Measurements from ENCODE around the gene LMTK3.
"Not testable (repeated sequence)": the region's sequence is repeated elsewhere in the genome, so short reads cannot be mapped to it uniquely, and the experiment has no call there.

LMTK3 gene

DNA sequence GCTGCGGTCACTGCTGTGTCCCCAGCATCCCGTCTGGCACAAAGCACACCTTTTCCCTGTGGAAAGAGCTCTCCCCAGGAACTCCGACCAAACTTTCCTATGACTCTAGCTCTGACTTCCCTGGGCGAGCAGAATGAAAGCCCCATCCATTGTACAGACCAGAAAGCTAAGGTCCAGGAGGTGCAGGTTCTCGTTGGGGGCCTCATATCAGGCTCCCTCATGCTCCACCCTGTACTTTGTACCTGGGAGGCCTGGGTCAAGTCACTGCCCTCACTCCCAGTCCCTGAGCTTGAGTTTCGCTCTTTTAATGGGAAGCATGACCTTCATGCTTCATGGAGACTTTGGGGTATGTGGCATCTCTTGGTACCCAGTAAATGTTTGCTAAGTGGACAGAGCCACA is 24.1 kb downstream of the LMTK3 start:
- no peak for DNase-seq

DNA sequence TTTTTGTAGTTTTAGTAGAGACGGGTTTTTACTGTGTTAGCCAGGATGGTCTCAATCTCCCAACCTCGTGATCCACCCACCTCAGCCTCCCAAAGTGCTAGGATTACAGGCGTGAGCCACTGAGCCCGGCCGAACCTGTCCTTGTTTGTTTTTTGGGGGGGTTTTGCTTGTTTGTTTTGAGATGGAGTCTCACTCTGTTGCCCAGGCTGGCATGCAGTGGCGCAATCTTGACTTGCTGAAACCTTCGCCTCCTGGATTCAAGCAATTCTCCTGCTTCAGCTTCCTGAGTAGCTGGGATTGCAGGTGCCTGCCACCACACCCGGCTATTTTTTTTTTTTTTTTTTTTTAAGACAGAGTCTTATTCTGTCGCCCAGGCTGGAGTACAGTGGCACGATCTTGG is 24.9 kb downstream of the LMTK3 start:
- DNase-seq: not testable (repeated sequence)

DNA sequence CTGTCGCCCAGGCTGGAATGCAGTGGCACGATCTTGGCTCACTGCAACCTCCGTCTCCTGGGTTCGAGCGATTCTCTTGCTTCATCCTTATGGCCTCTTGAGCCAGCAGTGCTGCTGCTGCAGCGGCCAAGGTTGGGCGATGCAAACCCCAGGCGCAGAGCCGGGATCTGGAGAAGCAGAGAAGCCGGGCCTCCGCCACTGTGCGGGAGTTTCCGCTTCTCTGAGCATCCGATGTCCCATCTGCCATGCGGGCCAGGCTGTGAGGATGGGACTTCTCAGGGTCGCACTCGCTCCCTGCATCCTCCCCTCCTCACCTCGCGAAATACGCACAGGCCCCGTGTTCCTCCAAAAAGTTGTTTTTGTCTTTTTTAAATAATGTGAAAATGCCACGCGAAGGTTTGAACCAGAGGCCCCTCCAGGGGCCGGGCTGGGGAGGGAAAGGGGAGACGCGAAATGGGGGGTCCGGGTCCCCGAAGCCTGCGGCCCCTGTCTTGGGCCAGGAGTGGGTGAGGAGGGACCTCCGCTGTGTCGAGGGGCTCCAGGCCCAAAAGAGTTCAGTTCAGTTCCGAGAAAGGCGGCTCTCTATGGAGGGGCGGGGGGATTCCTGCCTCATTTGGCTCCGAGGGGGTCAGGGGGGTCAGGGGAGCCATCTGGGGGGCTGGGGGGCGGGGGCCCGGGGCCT is 26.6 kb downstream of the LMTK3 start:
- DNase-seq: no peak

DNA sequence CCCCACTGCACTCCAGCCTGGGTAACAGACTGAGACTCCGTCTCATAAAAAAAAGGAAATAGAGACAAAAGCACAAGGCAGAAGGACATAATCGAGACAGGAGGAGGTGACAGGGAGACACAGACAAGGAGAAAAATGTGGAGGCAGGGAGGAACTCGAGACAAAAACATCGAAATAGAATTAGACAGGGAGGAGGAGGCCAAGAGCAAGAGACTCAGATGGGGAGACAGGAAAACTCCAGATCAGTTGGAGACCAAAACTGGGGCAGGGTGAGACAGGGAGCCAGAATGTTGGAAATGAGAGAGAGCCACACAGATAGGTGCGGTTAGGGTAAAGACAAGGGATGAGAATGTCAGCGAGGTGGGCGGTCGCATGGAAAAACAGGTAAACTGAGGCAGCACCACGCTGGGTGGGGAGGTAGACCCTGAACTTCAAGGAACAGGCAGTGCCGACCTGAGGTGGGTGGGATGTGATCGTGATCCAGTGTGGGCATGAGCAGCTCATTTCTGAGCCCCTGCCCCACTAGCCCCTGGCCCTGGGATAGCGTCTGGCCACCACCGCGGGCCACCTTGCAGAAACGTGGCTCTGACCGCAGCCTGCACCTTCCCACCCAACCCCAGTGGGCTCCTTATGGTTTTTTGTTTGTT is 27.3 kb downstream of the LMTK3 start:
- DNase-seq: no peak

DNA sequence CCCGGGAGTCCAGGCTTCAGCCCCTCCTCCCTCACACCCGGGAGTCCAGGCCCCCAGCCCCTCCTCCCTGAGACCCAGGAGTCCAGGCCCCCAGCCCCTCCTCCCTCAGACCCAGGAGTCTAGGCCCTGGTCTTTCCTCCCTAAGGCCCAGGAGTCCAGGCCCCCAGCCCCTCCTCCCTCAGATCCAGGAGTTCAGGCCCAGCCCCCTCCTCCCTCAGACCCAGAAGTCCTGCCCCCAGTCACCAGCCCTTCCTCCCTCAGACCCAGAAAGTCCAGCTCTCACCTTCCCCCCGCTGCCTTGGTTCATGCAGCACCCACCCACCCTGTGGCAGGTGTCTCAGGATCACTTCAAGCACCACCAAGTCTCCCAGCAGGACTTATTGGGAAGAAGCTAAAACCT is 28.3 kb downstream of the LMTK3 start:
- no peak for DNase-seq

DNA sequence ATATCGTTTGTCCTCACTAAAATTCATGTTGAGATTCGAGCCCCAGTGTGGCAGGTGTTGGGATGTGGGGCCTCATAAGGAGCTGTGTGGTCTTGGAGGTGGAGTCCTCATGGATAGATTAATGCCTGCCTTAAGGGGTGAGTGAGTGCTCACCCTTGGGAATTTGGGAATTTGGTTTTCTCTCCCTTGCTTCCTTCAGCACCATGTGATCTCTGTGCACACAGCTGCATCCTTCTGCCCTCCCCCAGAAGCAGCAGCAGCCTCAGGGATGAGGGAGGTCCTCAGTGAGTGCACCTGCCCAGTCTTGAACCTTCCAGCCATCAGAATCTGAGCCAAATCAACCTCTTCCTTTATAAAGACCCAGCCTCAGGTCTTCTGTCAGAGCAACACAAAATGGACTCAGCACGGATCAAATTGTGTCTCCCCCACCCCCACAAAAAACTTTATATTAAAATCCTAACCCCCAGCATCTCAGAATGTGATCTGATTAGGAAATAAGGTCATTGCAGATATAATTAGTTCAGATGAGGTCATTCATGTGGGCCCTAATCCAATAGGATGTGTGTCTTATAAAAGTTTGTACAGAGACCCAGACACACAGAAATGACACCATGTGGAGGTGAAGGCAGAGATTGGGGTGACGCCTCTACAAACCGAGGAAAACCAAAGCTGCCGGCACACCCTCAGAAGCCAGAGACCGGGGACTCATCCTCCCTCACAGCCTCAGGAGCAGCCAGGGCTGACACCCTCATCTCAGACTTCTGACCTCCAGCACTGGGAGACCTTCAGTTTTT is 29.6 kb downstream of the LMTK3 start:
- no peak for DNase-seq

DNA sequence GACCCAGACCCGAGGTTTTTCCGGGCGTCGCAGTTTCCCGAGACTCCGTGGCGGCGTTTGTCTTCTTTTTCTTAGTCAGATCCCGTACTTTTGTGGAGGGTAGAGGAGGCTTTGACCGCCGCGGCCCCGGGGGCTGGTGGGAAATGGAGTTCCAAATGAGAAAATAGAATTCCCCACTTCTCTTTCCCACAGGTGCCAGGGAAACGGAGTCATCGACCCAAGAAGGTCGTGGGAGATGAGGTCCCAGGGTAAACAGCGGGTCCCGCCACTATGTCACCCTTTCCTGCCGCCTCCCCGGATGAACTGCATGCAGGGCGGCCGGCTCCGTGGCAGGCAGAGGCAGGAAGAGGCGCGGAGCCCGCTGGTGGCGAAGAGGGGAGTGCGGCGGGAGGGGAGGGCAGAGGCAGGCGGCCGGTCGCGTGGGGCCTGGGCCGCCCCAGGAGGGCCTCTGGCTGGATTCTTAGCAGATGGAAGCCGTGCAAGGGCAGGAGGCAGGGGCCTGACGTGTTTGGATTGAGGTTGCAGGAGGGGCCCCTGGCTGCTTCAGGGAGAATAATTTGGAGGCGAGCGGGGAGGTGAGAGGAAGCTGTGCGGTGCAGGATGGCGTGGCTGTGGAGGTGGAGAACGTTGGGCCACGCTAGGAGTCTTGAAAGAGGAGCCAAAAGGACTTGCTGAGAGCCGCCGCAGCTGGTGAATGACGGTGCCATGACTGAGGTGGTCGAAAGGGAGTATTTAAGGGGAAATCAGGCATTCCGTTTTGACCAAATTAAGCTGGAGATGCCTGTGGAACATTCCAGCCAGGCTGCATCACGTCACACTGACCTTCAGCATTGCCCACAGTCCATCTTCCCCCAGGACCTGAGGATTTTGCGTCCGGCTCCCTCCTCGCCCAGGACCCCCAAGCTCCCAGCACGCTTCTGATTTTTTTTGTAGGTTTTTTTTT is 30.8 kb downstream of the LMTK3 start:
- DNase-seq: no peak

DNA sequence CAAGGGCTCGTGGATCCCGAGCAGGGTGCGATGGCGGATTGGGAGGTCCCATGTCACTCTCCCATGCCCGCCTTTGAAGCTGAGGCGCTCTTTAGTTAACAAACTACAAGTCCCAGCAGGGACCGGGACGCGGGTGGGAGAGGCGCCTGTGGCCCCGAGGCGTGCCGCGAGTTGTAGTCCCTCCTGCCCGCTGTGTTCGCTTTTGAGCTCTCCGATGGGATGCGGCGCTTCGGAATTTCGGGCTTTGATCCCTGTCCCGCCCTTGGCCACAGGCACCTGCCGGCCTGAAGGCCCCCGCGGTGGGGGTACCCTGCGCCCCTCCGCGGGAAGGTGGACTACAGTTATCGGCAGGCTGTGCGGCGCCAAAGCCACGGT is 31.5 kb downstream of the LMTK3 start:
- no peak for DNase-seq

DNA sequence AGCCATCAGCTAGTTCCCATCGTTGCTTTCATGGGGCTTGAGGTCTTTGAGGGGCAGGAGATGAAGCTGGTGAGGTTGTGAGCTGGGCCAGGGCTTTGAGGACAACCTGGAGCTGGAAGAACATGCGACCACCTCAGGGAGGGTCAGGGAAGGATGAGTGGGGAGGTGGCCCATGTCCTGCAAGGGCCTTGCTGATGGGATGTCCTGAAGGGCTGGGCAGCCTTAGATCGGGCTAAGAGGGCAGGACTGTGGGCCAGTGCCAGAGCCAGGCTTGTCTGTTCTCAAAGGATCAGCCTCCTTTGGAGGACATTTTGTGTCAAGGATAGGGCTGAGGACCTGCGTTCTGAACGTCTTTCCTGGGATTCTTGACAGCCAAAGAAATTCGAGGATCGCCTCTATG is 31.9 kb downstream of the LMTK3 start:
- DNase-seq: no peak

DNA sequence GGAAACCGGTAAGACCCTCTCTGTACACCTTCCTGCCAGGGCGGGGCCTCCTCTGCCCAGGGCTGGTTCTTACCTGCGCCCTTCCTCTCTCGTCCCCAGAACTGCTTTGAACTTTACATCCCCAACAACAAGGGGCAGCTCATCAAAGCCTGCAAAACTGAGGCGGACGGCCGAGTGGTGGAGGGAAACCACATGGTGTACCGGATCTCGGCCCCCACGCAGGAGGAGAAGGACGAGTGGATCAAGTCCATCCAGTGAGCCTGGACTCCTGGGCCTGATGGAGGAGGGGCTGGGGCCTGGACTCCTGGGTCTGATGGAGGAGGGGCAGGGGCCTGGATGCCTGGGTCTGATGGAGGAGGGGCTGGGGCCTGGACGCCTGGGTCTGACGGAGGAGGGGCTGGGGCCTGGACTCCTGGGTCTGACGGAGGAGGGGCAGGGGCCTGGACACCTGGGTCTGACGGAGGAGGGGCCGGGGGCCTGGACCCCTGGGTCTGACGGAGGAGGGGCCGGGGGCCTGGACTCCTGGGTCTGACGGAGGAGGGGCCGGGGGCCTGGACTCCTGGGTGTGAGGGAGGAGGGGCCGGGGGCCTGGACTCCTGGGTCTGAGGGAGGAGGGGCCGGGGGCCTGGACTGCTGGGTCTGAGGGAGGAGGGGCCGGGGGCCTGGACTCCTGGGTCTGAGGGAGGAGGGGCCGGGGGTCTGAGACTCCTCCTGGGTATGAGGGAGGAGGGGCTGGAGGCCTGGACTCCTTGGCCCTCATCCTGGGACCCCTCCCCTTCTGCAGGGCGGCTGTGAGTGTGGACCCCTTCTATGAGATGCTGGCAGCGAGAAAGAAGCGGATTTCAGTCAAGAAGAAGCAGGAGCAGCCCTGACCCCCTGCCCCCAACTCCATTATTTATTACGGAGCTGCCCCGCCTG is 33.0 kb downstream of the LMTK3 start:
- DNase-seq: no peak

DNA sequence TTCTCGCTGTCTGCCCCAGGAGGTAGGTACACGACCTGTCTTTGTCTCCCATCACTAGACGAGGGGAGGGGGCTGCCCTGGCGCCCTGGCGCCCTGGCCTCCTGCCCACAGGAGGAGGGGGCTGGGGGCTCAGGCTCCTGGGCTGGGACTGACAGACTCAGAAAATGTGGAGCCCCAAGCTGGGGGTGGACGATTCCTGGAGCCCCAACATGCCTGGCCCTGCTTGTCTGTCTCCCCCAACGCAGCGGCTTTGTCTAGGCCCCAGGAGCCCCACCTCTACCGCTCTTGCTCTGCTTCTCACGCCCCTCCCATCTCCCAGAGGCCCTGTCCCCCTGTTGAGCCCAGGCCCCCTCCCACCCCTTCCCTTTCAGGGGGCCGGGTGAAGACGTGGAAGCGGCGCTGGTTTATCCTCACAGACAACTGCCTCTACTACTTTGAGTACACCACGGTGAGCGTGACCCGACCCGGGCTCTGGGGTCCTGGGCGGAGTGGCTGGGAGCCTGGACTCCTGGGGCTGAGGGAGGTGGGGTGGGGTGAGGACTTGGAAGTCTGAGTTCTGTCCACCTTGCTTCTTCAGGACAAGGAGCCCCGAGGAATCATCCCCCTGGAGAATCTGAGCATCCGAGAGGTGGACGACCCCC is 33.8 kb downstream of the LMTK3 start:
- no peak for DNase-seq

DNA sequence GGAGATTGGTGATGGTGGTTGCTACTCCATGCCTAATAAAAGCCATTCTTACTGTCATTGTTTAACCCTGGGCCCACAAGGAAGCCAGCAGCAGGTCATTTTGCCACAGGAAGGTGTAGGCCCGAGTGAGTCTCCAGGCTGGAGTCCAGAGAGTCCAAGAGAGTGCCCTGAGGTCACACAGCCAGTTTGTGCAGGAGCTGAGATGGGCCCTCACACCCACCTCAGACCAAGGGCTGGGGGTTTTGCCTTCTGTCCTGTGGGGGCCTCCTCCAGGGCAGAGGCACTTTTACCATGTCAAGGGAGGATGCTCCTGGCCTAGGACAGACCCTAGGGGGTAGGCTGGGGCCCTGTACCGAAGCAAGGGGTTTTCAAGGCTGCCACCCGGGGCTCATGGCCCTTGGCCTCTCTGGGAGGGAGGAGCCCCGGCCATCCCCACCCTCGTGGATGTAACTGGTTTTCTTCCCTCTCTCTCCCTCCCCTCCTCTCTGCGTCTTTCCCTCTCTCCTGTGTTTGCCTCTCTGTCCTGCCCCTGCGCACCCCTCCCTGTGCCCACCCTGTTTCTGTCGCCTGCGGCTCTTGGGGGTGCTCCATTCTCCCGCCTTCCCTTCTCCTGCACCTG is 34.5 kb downstream of the LMTK3 start:
- DNase-seq: no peak

DNA sequence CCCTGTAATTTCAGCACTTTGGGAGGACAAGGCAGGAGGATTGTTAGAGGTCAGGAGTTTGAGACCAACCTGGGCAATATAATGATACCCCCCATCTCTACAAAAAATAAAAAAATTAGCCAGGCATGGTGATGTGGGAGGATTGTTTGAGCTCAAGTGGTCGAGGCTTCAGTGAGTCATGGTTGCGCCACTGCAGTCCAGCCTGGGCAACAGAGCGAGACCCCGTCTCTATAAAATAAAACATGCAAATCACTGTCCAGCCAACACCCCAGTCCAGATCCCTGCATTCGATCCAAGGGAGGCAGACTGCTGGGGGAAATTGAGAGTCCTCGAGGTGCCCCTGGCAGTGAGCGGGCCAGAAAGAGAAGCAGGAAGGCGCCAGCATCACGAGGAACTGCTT is 35.5 kb downstream of the LMTK3 start:
- DNase-seq: no peak

DNA sequence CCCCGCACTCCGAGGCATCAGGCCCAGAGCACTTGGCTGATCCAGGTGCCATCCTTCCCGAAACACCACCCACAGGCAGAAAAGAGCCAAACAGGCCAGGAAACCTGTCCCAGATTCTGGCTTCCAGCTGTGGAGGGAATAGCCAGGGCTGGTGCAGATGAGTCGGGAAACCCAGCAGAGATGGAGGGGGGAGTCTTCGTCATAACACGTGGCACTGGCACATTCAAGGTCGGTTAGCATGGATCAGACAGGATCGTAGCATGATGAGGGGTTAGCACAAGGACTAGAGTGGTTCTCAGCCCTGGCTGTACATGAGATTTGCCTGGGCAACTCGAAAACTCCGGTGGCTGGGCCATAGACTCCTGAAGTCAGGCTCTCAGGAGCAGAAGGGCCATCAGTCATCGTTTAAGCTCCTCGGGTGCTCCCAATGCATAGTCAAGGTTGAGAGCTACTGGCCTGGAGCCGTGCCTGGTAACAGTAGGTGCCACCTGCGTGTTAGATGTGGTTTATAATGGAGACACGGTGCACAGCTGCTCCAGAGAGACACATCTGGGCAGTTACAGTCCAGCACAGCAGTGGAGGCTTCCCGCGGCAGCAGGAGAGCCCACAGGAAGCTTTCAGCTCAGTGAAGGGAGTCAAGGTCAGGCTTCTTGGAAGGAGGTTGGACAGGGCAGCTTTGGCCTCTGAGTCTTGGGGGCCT is 36.1 kb downstream of the LMTK3 start:
- no peak for DNase-seq

DNA sequence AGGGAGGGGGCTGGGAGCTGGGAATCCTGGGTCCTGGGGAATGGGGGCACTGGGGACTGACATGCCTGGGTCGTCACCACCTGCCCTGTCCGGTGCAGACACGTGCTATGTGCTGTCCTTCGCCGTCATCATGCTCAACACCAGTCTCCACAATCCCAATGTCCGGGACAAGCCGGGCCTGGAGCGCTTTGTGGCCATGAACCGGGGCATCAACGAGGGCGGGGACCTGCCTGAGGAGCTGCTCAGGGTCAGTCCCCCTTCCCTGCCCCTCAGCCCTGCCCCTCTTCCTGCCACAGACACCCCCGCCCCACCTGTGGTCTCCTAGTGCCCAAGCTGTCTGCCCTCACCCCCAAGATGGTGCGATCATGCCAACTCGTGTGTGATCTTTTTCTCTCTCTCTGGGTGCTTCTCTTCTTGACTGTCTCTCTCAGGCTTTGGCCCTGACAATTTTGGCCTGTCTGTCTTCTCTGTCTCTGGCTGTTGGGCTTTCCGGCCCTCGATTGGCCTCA is 37.5 kb downstream of the LMTK3 start:
- DNase-seq: no peak

DNA sequence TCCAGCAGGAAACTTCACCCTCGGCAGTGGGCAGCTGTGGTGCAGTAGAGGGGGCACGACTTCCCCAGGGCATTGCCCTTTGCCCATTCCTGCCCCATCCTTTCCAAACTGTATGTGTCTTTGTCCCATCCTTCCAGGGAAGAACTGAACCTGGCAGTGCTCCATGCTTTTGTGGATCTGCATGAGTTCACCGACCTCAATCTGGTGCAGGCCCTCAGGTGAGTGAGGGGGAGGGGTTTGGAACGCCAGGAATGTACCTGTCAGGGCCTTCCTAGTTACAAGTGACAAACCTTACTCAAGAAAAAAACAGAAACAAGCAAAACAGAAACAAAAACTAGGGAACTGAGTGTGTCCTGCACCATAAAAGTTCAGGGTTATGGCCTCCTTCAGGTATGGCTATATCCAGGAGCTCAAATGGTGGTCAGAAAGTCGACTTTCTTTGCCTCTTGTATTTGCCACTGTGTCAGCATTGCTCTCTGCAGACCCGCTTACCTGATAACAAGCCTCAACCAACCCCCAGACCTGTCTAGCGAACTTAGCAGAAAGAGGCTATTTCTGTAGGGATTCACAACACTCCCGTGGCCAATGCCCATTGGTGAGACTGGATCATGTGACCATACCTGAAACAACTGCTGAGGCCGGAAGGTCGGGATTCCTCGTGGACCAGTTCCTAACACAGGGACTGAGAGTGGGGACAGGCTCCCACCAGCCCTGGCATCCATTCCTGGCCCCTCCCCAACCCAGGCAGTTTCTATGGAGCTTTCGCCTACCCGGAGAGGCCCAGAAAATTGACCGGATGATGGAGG is 38.3 kb downstream of the LMTK3 start:
- DNase-seq: no peak

DNA sequence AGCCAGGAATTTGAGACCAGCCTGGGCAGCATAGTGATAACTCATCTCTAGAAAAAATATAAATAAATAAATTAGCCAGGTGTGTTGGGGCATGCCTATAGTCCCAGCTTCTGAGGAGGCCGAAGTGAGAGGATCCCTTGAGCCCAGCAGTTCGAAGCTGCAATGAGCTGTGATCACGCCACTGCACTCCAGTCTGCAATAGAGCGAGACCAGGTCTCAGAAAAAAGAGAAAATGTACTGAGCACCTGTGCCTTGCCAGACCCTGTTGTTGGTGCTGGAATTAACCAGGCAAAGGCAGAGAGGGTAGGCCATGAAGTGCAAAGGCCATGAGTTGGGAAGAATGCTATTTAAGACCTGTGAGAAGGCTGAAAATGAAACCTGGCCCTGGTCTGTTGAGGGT is 39.8 kb downstream of the LMTK3 start:
- no peak for DNase-seq

DNA sequence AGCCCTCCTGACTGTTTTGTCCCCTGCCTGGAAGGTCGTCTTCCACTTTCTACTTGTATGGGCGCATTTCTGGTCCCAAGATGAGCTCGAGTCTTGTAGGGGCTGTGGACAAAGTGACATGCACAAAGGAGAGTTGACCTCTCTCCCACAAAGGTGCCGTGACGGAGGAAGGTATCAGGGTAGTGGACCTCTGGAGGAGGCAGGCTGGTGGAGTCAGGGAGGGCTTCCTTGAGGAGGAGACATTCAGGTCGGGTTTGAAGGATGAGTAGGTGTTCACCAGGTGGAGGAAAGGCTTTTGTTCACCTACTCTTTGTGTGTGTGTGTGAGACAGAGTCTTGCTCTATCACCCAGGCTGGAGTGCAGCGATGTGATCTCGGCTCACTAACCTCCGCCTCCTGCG is 40.8 kb downstream of the LMTK3 start:
- DNase-seq: no peak
